GM18907 (cell line): Measurements from ENCODE around the gene PRKG1.
A peak's percentile ranks its signal among the peaks of the same experiment; 100 is the strongest.

ENCODE experiments used
- ATAC-seq: cut with Tn5 transposase; IDR thresholded peaks from one replicate; pipeline ENCODE4 v1.9.1; 2021; ENCODE audit warnings: mild to moderate bottlenecking, moderate library complexity; ENCODE audit not compliant: unreplicated experiment

PRKG1 gene

DNA sequence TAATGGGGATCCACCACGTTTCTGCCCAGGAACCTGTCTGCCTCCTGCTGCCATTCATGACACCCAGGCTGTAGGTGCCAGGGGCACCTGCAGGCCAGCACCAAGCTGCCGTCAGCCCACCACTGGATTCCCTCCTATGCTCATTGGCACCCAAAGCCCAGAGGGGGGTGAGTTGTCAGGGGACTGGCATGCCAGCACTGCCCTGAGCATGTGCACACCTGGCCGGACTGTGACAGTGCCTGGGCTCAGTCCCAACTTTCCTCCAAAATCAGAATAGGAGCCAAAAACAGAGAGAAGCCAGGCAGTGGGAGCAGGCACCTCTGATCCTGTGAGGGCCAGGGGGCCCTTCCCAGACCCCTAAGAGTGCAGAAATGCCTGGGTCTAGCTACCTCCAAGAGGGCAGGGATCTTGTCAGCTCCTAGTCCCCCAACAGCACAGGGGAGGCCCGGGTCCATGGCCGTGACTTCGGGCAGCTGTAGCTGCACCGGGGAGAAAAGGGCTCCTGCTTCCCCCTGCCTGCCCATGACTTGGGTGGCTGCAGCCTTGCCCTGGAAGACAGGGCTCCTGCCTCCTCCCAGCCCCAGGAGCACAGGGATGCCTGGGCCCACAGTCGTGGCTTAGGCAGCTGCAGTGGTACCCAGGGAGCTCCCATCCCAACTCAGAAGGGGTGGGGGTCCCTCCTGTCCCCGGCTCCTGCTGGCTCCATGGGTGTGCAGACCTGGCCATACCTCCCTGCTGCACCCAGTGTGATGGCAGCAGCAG, 990.0 kb downstream of the PRKG1 start:
- ATAC-seq = no peak

- no peak for ATAC-seq
Measured at GRCh38 chr10:52066383-52066782, 992.1 kb downstream of the PRKG1 start.

GRCh38 chr10:52068485-52068884, 994.2 kb downstream of the PRKG1 start:
- ATAC-seq = no peak

- no peak for ATAC-seq
Measured at GRCh38 chr10:52071814-52072213, 997.5 kb downstream of the PRKG1 start.

DNA sequence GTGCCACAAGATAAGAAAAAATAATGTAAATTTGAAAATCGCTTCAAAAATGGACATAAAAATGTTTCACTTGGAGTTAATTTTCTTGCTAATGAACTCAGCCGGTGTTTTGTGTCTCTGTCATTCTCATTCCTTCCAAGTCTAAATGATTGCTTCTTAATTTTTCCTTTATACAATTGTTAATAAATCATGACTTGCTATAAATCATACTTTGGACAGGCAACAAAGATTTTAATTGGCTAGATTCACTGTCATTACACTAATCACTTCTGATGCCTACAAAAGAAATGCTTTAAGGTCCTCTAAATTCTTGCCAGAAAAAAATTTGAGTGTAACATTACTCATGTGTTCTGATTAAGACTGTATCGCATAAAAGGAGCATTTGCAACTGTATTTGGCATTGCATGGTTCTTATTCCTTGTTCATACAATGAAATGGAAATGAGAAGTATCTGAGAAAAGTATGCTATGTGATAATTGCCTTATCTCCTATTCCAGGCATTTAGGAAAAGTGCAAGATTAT, 1000.3 kb downstream of the PRKG1 start:
- no peak for ATAC-seq

DNA sequence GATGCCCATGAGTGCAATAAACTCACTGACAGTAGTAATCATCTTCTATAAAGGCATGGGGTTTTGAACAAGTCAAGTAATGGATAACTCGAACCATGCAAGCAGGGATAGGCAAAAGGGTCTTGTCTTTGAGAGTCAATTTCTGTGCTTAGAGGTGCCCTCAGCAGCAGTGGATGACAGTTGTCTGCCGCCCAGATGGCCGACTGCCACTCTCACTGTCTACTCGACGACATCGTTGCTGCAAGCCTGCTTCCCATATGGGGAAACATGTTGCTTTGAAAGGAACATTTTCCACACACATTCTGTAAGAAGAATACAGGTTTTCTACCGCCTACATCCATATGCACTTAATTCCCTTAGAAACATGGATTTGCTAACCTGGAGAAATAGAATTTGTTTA, 1003.5 kb downstream of the PRKG1 start:
- no peak for ATAC-seq

- ATAC-seq = no peak
Measured at GRCh38 chr10:52078397-52078937, 1004.2 kb downstream of the PRKG1 start.

DNA sequence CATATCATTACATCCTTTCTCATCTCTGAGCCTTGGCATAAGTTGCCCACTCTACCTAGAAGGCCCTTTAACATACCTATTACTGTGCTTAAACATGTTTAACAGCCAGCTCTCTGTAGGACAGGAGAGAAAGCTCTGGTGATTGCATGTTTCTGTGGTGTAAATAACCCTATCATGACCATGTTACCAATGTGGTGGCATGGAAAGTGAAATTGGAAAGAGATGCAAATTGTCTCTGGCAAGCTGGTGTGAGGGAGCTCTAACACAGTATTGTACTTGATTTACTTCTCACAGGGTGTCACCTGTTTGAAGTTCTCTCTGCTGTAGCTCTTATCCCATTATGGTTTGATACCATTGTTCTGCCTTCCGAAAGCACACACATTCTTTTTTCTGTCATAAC, 1008.0 kb downstream of the PRKG1 start:
- peak; percentile 95 for ATAC-seq

GRCh38 chr10:52083422-52083821, 1009.1 kb downstream of the PRKG1 start:
- no peak for ATAC-seq

GRCh38 chr10:52092390-52092789, 1018.1 kb downstream of the PRKG1 start:
- no peak for ATAC-seq

GRCh38 chr10:52098130-52098529, 1023.8 kb downstream of the PRKG1 start:
- ATAC-seq = no peak

DNA sequence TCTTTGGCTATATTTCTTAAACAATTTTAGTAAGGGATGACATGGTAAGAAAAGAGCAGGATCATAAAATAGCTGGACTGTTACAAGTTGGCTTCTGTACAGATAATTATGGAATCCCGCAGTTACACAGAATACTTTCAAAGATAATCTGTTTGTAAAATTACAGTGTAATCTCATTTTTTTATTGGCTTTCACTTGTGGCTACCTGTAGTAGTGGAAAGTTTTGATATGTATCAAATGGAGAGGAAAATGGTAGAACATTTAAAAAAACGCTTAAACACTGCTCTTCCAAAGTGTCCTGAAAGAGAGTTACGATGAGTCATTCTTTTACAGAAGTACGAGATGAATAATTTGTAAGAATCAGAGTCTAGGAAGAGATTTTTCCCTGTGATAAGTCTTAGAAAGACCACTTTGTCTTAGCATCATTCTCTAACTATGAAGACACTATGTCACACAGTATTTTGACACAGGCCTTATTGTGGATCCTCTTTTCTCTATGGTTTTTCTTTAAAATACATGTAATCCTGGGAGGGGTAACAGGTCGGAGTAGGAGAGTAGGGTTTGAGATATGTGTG, 1024.8 kb downstream of the PRKG1 start:
- ATAC-seq = no peak

DNA sequence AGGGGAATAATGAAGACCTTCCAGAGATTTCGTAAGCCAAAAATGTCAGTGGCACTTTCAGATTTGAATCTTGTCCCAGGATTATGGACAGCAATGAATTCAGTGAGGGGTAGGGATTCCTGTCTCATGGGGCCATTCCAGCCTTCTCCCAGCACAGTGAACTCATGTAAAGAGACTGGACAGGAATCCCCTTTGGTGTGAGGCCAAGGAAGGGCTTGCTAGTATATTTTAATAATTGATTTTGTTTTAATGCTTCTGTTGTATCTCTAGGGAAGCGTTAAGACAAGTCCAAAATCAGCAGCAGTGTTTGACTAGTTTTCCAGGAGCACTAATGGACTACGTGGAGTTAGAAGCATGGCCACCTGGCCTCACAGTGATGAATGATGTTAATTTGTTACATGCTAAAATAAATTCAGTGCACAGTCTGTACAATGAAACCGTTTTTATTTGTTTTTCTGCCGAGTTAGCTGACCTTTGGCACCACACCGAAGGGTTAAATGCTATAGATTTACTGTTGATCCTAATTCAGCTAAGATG, 1025.8 kb downstream of the PRKG1 start:
- no peak for ATAC-seq

- ATAC-seq = no peak
Measured at GRCh38 chr10:52105301-52105700, 1031.0 kb downstream of the PRKG1 start.

DNA sequence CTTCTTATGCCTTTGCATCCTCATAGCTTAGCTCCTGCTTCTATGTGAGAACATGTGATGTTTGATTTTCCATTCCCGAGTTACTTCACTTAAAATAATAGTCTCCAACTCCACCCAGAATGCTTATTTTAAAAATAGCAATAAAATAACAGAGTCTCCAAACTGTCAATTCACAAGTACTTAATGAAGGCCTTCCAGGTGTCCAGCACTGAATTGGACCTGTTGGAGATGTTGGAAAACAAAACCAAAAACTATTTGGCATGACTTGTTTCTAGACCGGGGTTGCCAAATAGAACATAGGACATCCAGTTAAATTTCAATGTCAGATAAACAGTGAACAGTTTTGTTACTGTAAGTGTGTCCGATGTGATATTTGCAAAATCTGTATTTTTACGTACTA, 1031.7 kb downstream of the PRKG1 start:
- ATAC-seq = no peak

DNA sequence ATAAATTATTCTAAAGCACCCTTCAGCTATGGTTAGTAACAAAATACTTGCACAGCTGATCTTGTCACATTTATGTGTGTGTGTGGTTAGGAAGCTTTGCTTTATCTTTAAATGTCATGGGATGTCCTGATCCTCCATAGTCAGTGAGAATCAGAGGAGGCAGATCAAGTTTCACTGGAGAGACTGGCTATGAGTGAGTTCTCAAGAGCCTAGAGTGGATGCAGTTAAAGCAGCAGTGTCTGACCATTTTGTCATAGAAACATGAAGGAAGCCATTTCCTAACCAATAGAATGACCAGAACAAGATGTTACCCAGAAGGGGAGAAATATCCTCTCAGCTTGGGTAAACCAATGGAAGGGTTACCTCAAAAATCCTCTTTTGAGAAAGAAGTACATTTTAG, 1032.6 kb downstream of the PRKG1 start:
- ATAC-seq = no peak

- ATAC-seq = no peak
Measured at GRCh38 chr10:52108236-52108635, 1033.9 kb downstream of the PRKG1 start.

GRCh38 chr10:52110576-52110975, 1036.3 kb downstream of the PRKG1 start:
- no peak for ATAC-seq

GRCh38 chr10:52111101-52111891, 1037.0 kb downstream of the PRKG1 start:
- ATAC-seq = no peak

DNA sequence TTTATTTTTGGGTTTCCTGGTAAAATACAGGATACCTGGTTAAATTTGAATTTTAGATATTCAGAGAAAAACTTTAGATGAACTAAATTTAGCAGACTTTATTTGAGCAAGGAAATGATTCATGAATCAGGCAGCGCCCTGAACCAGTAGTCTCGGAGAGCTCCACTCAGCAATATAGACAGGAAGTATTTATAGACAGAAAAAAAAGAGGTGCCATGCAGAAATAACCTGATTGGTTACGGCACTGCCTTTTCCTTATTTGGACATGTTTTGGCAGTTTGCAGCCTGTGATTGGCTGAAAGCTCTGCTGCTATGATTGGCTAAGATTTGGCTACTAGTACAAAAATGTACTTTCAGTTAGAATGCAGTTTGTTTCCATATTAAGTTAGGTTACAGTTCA, 1041.5 kb downstream of the PRKG1 start:
- no peak for ATAC-seq

- no peak for ATAC-seq
Measured at GRCh38 chr10:52119507-52119906, 1045.2 kb downstream of the PRKG1 start.
